Astrocyte (in vitro differentiated cells and primary cell): Measurements from ENCODE around the gene DRD4. TPM values are rescaled to one million over a fixed set of nuclear protein-coding genes. Genes with fewer than 3 reads are reported as not detected.

Experiments
- DNase-seq: peaks from one replicate; pipeline ENCODE4 v3.0.0-alpha.2; 2010; ENCODE audit warnings: low read depth
- FAIRE-seq: peaks from 2 replicates; lab custom pipeline; 2011; peaks lifted over from hg19 to GRCh38; lab: Jason Lieb, UNC
- H2AFZ ChIP-seq: 2 replicates; pipeline ENCODE4 v1.6.0; 2012; ENCODE audit warnings: low read depth, low read length, inconsistent platforms
- H3K27ac ChIP-seq: 2 replicates; pipeline ENCODE4 v1.5.1; 2011; ENCODE audit warnings: low read depth, low read length, inconsistent platforms
- H3K27me3 ChIP-seq: 2 replicates; pipeline ENCODE4 v1.6.0; 2011; ENCODE audit warnings: low read length, inconsistent platforms; ENCODE audit not compliant: insufficient read depth
- H3K36me3 ChIP-seq: 2 replicates; pipeline ENCODE4 v1.5.1; 2011; ENCODE audit warnings: low read length, inconsistent platforms; ENCODE audit not compliant: insufficient read depth
- H3K4me1 ChIP-seq: 2 replicates; pipeline ENCODE4 v1.5.1; 2011; ENCODE audit warnings: low read length, inconsistent platforms; ENCODE audit not compliant: insufficient read depth
- H3K4me2 ChIP-seq: 2 replicates; pipeline ENCODE4 v1.6.0; 2012; ENCODE audit warnings: low read length, inconsistent platforms
- H3K4me3 ChIP-seq: 2 replicates; pipeline ENCODE4 v1.5.1; 2011; ENCODE audit warnings: low read depth, mild to moderate bottlenecking, low read length, inconsistent platforms; ENCODE audit not compliant: insufficient read depth
- H3K79me2 ChIP-seq: 2 replicates; pipeline ENCODE4 v1.6.0; 2012; ENCODE audit warnings: mild to moderate bottlenecking, low read length, inconsistent platforms; ENCODE audit not compliant: insufficient read depth
- H3K9ac ChIP-seq: 2 replicates; pipeline ENCODE4 v1.6.0; 2012; ENCODE audit warnings: mild to moderate bottlenecking, low read length, inconsistent platforms
- H3K9me3 ChIP-seq: 2 replicates; pipeline ENCODE4 v1.5.1; 2012; ENCODE audit warnings: low read depth, mild to moderate bottlenecking, low read length, inconsistent platforms; ENCODE audit not compliant: insufficient read depth
- H4K20me1 ChIP-seq: 2 replicates; pipeline ENCODE4 v1.6.0; 2012; ENCODE audit warnings: low read length, inconsistent platforms; ENCODE audit not compliant: insufficient read depth
- H3K27ac Mint-ChIP-seq: one replicate; pipeline ENCODE4 v1.8.0; 2021; ENCODE audit warnings: mild to moderate bottlenecking, mixed read lengths; ENCODE audit not compliant: unreplicated experiment
- H3K27me3 Mint-ChIP-seq: one replicate; pipeline ENCODE4 v1.8.0; 2021; ENCODE audit warnings: low read depth, mixed read lengths; ENCODE audit not compliant: unreplicated experiment
- H3K36me3 Mint-ChIP-seq: one replicate; pipeline ENCODE4 v1.8.0; 2021; ENCODE audit warnings: low read depth, mixed read lengths; ENCODE audit not compliant: unreplicated experiment
- H3K4me1 Mint-ChIP-seq: one replicate; pipeline ENCODE4 v1.8.0; 2021; ENCODE audit warnings: low read depth, mixed read lengths; ENCODE audit not compliant: unreplicated experiment
- H3K4me3 Mint-ChIP-seq: one replicate; pipeline ENCODE4 v1.8.0; 2021; ENCODE audit warnings: mild to moderate bottlenecking, moderate library complexity, mixed read lengths; ENCODE audit not compliant: unreplicated experiment
- H3K9me3 Mint-ChIP-seq: one replicate; pipeline ENCODE4 v1.8.0; 2021; ENCODE audit warnings: mild to moderate bottlenecking, mixed read lengths; ENCODE audit not compliant: unreplicated experiment
- EZH2 ChIP-seq: IDR thresholded peaks from 2 replicates; pipeline ENCODE4 v1.6.1; 2012; ENCODE audit warnings: mild to moderate bottlenecking, low read length, inconsistent platforms; ENCODE audit not compliant: insufficient read depth
- total RNA-seq: library from RNA; stranded (reverse); gene quantifications from 2 replicates; pipeline ENCODE4 v1.2.1, GENCODE V29; 2021
- TF ChIP-seq, protein P1 (sequence below): IDR thresholded peaks from 2 replicates; pipeline ENCODE4 v1.5.1; 2011; ENCODE audit warnings: low read depth, mild to moderate bottlenecking, inconsistent platforms, low read length, moderate library complexity; ENCODE audit not compliant: insufficient read depth

DRD4 gene
- total RNA-seq, 1 donor from 2014 or later = 9.9 TPM

GRCh38 chr11:587978-588380 lies 49.1 kb upstream of the DRD4 start:
- peaks cover 71% of the 10 kb centered on the region for H3K79me2 ChIP-seq
- no peaks in the 10 kb centered on the region for H3K27me3 ChIP-seq
- no peak overlapping the region for H2AFZ ChIP-seq
- DNase-seq (peak; percentile 42), FAIRE-seq (no peak)
- H3K9ac ChIP-seq = no peak overlapping the region
- H3K4me3 Mint-ChIP-seq = peak overlapping the region; percentile 31
- no peaks in the 10 kb centered on the region for H3K9me3 Mint-ChIP-seq
- peaks cover 11% of the 10 kb centered on the region for H3K4me1 ChIP-seq
- TF ChIP-seq EZH2 = no peak
- TF ChIP-seq, protein P1, sequence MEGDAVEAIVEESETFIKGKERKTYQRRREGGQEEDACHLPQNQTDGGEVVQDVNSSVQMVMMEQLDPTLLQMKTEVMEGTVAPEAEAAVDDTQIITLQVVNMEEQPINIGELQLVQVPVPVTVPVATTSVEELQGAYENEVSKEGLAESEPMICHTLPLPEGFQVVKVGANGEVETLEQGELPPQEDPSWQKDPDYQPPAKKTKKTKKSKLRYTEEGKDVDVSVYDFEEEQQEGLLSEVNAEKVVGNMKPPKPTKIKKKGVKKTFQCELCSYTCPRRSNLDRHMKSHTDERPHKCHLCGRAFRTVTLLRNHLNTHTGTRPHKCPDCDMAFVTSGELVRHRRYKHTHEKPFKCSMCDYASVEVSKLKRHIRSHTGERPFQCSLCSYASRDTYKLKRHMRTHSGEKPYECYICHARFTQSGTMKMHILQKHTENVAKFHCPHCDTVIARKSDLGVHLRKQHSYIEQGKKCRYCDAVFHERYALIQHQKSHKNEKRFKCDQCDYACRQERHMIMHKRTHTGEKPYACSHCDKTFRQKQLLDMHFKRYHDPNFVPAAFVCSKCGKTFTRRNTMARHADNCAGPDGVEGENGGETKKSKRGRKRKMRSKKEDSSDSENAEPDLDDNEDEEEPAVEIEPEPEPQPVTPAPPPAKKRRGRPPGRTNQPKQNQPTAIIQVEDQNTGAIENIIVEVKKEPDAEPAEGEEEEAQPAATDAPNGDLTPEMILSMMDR = no peak
- no peaks in the 10 kb centered on the region for H3K27me3 Mint-ChIP-seq
- H3K27ac ChIP-seq = peak overlapping the region; percentile 53
- peak overlapping the region; percentile 48 for H3K4me2 ChIP-seq
- H3K36me3 Mint-ChIP-seq = peaks cover 29% of the 10 kb centered on the region
- H3K4me1 Mint-ChIP-seq = peaks cover 25% of the 10 kb centered on the region
- peaks cover 27% of the 10 kb centered on the region for H3K36me3 ChIP-seq
- H3K9me3 ChIP-seq = no peaks in the 10 kb centered on the region
- no peak overlapping the region for H3K4me3 ChIP-seq
- H4K20me1 ChIP-seq = peaks cover 78% of the 10 kb centered on the region
- peak overlapping the region; percentile 99 for H3K27ac Mint-ChIP-seq

DNA sequence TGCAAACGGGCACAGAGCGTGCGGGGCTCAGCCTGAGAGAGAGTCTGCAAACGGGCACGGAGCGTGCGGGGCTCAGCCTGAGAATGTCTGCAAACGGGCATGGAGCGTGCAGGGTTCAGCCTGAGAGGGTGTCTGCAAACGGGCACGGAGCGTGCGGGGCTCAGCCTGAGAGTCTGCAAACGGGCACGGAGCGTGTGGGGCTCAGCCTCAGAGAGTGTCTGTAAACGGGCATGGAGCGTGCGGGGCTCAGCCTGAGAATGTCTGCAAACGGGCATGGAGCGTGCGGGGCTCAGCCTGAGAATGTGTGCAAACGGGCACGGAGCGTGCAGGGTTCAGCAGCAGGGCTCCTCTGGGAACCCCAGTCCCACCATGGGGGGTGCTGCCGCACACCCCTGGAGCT lies 47.3 kb upstream of the DRD4 start:
- no peak overlapping the region for H3K27ac Mint-ChIP-seq
- peaks cover 31% of the 10 kb centered on the region for H3K36me3 ChIP-seq
- H3K27ac ChIP-seq = no peak overlapping the region
- H3K4me1 ChIP-seq = peaks cover 11% of the 10 kb centered on the region
- no peaks in the 10 kb centered on the region for H3K27me3 Mint-ChIP-seq
- no peak for TF ChIP-seq EZH2
- TF ChIP-seq, protein P1 = no peak
- H3K4me2 ChIP-seq = no peak overlapping the region
- no peaks in the 10 kb centered on the region for H3K27me3 ChIP-seq
- H3K36me3 Mint-ChIP-seq = peaks cover 26% of the 10 kb centered on the region
- no peaks in the 10 kb centered on the region for H3K9me3 Mint-ChIP-seq
- H3K9ac ChIP-seq = no peak overlapping the region
- FAIRE-seq (no peak), DNase-seq (no peak)
- no peak overlapping the region for H2AFZ ChIP-seq
- no peaks in the 10 kb centered on the region for H3K9me3 ChIP-seq
- H3K4me3 Mint-ChIP-seq = no peak overlapping the region
- H3K4me1 Mint-ChIP-seq = peaks cover 25% of the 10 kb centered on the region
- peaks cover 65% of the 10 kb centered on the region for H3K79me2 ChIP-seq
- no peak overlapping the region for H3K4me3 ChIP-seq
- peaks cover 75% of the 10 kb centered on the region for H4K20me1 ChIP-seq

DNA sequence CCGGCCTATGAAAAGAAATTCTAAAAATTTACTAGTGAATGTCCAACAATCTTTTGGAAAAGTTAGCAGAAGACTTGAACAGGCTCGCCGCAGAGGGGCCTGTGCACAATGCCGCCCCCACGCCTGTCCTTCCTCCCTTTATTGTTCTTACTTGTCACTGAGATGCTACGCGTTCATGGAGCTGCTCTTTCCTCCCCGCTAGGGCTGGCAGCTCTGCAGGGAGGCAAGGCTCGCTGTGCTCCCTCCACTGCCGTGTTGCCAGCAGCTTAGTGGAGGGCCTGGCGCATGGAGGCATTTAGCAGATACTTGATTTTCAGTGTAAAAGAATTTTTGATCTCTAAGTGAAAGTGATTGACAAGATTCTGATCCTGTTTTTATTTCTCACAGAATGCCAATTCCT lies 46.1 kb upstream of the DRD4 start:
- Mint-ChIP-seq H3K4me1 (peaks cover 25% of the 10 kb centered on the region), H3K4me3 (no peak overlapping the region), H3K27me3 (no peaks in the 10 kb centered on the region), H3K27ac (no peak overlapping the region), H3K9me3 (no peaks in the 10 kb centered on the region), H3K36me3 (peaks cover 33% of the 10 kb centered on the region)
- H3K9ac ChIP-seq = no peak overlapping the region
- no peak overlapping the region for H3K4me2 ChIP-seq
- H3K27me3 ChIP-seq = no peaks in the 10 kb centered on the region
- peaks cover 80% of the 10 kb centered on the region for H4K20me1 ChIP-seq
- peaks cover 29% of the 10 kb centered on the region for H3K36me3 ChIP-seq
- no peaks in the 10 kb centered on the region for H3K9me3 ChIP-seq
- H3K4me3 ChIP-seq = no peak overlapping the region
- no peak for DNase-seq
- H3K4me1 ChIP-seq = peaks cover 11% of the 10 kb centered on the region
- TF ChIP-seq, protein P1 = no peak
- TF ChIP-seq EZH2 = no peak
- no peak overlapping the region for H3K27ac ChIP-seq
- H3K79me2 ChIP-seq = peaks cover 67% of the 10 kb centered on the region
- no peak overlapping the region for H2AFZ ChIP-seq
- FAIRE-seq = no peak
